ENCODE measurements around the gene RBM33. TPM values are rescaled to one million over a fixed set of nuclear protein-coding genes. Genes with fewer than 3 reads are reported as not detected.

Gene RBM33
- total and polyA plus RNA-seq, 10 of the 15 experiments (the other 5 are each of a cell fraction or from before 2014, with no cell fraction given): 4.7 to 67.2 (median 24.3) TPM

DNA sequence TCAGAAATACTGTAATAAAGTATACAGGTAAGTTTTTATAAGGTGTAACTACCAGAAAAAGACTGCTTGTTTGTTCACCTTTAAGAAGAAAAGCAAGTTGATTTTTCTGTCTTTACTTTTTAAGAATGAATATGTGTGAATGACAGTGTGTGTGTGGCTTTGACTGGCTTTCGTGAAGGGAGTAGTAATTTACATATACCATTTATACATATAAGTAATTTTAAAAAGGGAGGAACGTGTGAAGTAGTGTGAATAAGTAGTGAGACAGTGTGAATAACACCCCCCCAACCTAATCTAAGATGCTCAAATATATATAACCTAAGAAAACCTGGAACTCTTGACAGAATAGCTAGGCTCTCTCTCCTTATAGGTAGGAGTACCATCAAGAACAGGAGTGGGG lies 33.2 kb downstream of the RBM33 start:
- Histone ChIP-seq H3K36me3 (ENCODE audit: control insufficient read depth in 2 of 2, insufficient read depth in 2 of 2, low read length in 1 of 2) (peaks cover 7 to 27% of the 10 kb centered on the region in 2 experiments), H3K27me3 (replicated peaks in 1 of 2; ENCODE audit: control insufficient read depth in 2 of 2, insufficient read depth in 2 of 2, low read length in 1 of 2) (no peaks in the 10 kb centered on the region), H2AFZ (ENCODE audit: control insufficient read depth, low read depth, low read length) (no peak overlapping the region), H3K27ac (ENCODE audit: control insufficient read depth, insufficient read depth) (no peak overlapping the region), H3K4me3 (0 out of 2 replicates have a peak overlapping the region, but pooled peaks have one; percentile 12), H3K4me1 (ENCODE audit: control insufficient read depth, insufficient read depth, low read length) (peaks cover 19% of the 10 kb centered on the region), H3K4me2 (ENCODE audit: control insufficient read depth, insufficient read depth) (no peak overlapping the region), H3K9ac (ENCODE audit: control insufficient read depth, insufficient read depth, low read length) (no peak overlapping the region), H4K20me1 (ENCODE audit: control insufficient read depth, insufficient read depth) (no peaks in the 10 kb centered on the region), H3K79me2 (ENCODE audit: control insufficient read depth, insufficient read depth, low read length) (peaks cover 37% of the 10 kb centered on the region), H3K9me3 (replicated peaks; ENCODE audit: control insufficient read depth, insufficient read depth, low read length) (no peaks in the 10 kb centered on the region)
- intact Hi-C loops (cut with micrococcal nuclease; ENCODE audit: unreplicated experiment) (no loop called here), in situ Hi-C loops (cut with MboI) (no loop called here)
- DNase-seq (ENCODE audit: low read depth, low spot score): no peak
- CTCF ChIA-PET: interaction anchor here (1.1 to 1.9 kb wide), 4 partner anchors 9 to 78 kb away, joined by 4 to 8 read pairs (median 5); no protein-coding TSS in a partner anchor
- WGBS (ENCODE audit: insufficient coverage, insufficient replicate concordance, low lambda C conversion rate, missing lambda C conversion rate): 79% methylated on average over 2 of the region's 2 CpGs
- RAD21 ChIA-PET (ENCODE audit: unreplicated experiment): interaction anchor here (1.2 to 1.3 kb wide), 2 partner anchors 15 to 33 kb away, joined by 3 read pairs; partner anchors contain the start of gene RBM33
- ATAC-seq: no peak
- BruUV-seq (replicated peaks): no TSS peak
- POLR2A ChIA-PET: interaction anchor here (0.6 to 2.5 kb wide), 3 partner anchors 26 to 1118 kb away, joined by 4 to 7 read pairs (median 5); no protein-coding TSS in a partner anchor
- TF ChIP-seq KAT2A (conservative IDR thresholded peaks at IDR 0.05; ENCODE audit: control insufficient read depth, low read depth, low read length) (no peak), PAX5 (IDR thresholded peaks at IDR 0.05; ENCODE audit: borderline replicate concordance, low read depth, low read length) (no peak), RFX5 (IDR thresholded peaks at IDR 0.05; ENCODE audit: low read depth, low read length) (no peak), ZBED1 (IDR thresholded peaks at IDR 0.05; ENCODE audit: borderline replicate concordance) (no peak), DPF2 (IDR thresholded peaks at IDR 0.05) (no peak)
- TF ChIP-seq, protein P1, sequence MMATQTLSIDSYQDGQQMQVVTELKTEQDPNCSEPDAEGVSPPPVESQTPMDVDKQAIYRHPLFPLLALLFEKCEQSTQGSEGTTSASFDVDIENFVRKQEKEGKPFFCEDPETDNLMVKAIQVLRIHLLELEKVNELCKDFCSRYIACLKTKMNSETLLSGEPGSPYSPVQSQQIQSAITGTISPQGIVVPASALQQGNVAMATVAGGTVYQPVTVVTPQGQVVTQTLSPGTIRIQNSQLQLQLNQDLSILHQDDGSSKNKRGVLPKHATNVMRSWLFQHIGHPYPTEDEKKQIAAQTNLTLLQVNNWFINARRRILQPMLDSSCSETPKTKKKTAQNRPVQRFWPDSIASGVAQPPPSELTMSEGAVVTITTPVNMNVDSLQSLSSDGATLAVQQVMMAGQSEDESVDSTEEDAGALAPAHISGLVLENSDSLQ (IDR thresholded peaks at IDR 0.05): no peak
- TF ChIP-seq, protein P2, sequence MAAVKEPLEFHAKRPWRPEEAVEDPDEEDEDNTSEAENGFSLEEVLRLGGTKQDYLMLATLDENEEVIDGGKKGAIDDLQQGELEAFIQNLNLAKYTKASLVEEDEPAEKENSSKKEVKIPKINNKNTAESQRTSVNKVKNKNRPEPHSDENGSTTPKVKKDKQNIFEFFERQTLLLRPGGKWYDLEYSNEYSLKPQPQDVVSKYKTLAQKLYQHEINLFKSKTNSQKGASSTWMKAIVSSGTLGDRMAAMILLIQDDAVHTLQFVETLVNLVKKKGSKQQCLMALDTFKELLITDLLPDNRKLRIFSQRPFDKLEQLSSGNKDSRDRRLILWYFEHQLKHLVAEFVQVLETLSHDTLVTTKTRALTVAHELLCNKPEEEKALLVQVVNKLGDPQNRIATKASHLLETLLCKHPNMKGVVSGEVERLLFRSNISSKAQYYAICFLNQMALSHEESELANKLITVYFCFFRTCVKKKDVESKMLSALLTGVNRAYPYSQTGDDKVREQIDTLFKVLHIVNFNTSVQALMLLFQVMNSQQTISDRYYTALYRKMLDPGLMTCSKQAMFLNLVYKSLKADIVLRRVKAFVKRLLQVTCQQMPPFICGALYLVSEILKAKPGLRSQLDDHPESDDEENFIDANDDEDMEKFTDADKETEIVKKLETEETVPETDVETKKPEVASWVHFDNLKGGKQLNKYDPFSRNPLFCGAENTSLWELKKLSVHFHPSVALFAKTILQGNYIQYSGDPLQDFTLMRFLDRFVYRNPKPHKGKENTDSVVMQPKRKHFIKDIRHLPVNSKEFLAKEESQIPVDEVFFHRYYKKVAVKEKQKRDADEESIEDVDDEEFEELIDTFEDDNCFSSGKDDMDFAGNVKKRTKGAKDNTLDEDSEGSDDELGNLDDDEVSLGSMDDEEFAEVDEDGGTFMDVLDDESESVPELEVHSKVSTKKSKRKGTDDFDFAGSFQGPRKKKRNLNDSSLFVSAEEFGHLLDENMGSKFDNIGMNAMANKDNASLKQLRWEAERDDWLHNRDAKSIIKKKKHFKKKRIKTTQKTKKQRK (IDR thresholded peaks at IDR 0.05; ENCODE audit: low read depth, low read length): no peak
- FAIRE-seq: no peak
- SMC1A ChIA-PET (ENCODE audit: uncharacterized antibody, unreplicated experiment): interaction anchor here (0.8 to 2.1 kb wide), 5 partner anchors 18 to 49 kb away, joined by 3 to 6 read pairs (median 4); no protein-coding TSS in a partner anchor
